HFFc6 (cell line): Measurements from ENCODE around the gene SLC25A52. TPM values are rescaled to one million over a fixed set of nuclear protein-coding genes. Genes with fewer than 3 reads are reported as not detected.

Experiments used
- DNase-seq: peaks from one replicate; pipeline ENCODE4 v3.0.0-alpha.2; 2018
- H3K27ac Mint-ChIP-seq: 2 replicates; pipeline ENCODE4 v1.8.0; 2020; ENCODE audit warnings: mild to moderate bottlenecking, mixed read lengths
- H3K27me3 Mint-ChIP-seq: 2 replicates; pipeline ENCODE4 v1.8.0; 2021; ENCODE audit warnings: mild to moderate bottlenecking, moderate library complexity, mixed read lengths; ENCODE audit not compliant: insufficient read depth
- H3K36me3 Mint-ChIP-seq: 2 replicates; pipeline ENCODE4 v1.8.0; 2021; ENCODE audit warnings: low read depth, mixed read lengths
- H3K4me1 Mint-ChIP-seq: 2 replicates; pipeline ENCODE4 v1.8.0; 2020; ENCODE audit warnings: low read depth, mixed read lengths
- H3K4me3 Mint-ChIP-seq: 2 replicates; pipeline ENCODE4 v1.8.0; 2020; ENCODE audit warnings: mild to moderate bottlenecking, moderate library complexity, mixed read lengths
- H3K9me3 Mint-ChIP-seq: 2 replicates; pipeline ENCODE4 v1.8.0; 2020; ENCODE audit warnings: mild to moderate bottlenecking, mixed read lengths
- total RNA-seq, 6 experiments: library from RNA; stranded (reverse); fragmentation: NEBNext Ultra II Directional; extraction: Animal tissue kit (Norgen Biotek cat#: 25700); gene quantifications; 2 replicates in 1 of 6; 3 replicates in 5 of 6; pipeline ENCODE4 v1.2.3, GENCODE V29; 2021
- TF ChIP-seq, protein P1 (sequence below): fragments of 200-600 bp; sonication (generic); IDR thresholded peaks from 2 replicates; pipeline ENCODE4 v1.5.0; 2021; ENCODE audit warnings: antibody characterized with exemption, mild to moderate bottlenecking

The SLC25A52 gene
- total RNA-seq, 6 experiments from 2014 or later = not detected

DNA sequence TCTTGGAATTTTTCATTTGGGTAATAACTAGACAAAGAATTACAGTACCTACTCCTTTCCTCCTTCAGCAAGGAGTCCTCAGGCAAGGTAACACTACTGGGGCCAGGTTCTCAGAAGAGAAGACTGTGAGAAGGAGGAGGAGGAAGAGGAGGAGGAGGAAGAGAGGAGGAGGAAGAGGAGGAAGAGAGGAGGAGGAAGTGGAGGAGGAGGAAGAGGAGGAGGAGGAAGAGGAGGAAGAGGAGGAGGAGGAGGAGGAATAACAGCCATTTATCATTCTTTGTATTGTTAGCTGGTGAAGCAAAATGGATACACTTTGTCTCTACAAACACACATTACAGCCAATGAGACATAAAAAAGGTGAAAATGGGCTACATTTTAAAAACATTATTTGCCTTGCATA lies 32.9 kb upstream of the SLC25A52 start:
- no peaks in the 10 kb centered on the region for H3K9me3 Mint-ChIP-seq
- no peak for DNase-seq
- H3K27me3 Mint-ChIP-seq = peaks cover 3% of the 10 kb centered on the region; the same call in 1 of the 2 replicates
- no peaks in the 10 kb centered on the region for H3K4me1 Mint-ChIP-seq
- TF ChIP-seq, protein P1, sequence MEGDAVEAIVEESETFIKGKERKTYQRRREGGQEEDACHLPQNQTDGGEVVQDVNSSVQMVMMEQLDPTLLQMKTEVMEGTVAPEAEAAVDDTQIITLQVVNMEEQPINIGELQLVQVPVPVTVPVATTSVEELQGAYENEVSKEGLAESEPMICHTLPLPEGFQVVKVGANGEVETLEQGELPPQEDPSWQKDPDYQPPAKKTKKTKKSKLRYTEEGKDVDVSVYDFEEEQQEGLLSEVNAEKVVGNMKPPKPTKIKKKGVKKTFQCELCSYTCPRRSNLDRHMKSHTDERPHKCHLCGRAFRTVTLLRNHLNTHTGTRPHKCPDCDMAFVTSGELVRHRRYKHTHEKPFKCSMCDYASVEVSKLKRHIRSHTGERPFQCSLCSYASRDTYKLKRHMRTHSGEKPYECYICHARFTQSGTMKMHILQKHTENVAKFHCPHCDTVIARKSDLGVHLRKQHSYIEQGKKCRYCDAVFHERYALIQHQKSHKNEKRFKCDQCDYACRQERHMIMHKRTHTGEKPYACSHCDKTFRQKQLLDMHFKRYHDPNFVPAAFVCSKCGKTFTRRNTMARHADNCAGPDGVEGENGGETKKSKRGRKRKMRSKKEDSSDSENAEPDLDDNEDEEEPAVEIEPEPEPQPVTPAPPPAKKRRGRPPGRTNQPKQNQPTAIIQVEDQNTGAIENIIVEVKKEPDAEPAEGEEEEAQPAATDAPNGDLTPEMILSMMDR = no peak
- no peaks in the 10 kb centered on the region for H3K36me3 Mint-ChIP-seq
- no peak overlapping the region for H3K4me3 Mint-ChIP-seq
- H3K27ac Mint-ChIP-seq = no peak overlapping the region

DNA sequence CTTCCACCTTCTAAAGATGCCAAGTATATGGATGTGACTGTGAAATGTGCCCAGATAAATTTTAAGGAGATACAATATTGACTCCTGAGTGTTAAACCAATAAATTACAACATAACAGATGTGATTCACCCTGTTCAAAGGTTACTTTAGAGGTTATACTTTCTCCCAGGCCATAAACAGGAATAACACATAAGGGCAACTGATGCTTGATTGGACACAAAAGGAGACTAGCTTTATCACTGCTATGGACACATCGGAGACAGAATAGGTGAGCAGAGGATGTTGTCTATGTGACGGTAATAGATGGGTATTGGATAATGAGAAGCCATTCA lies 31.9 kb upstream of the SLC25A52 start:
- H3K27ac Mint-ChIP-seq = no peak overlapping the region
- no peak overlapping the region for H3K4me3 Mint-ChIP-seq
- TF ChIP-seq, protein P1 = no peak
- H3K27me3 Mint-ChIP-seq = peaks cover 3% of the 10 kb centered on the region; the same call in 1 of the 2 replicates
- no peaks in the 10 kb centered on the region for H3K4me1 Mint-ChIP-seq
- H3K36me3 Mint-ChIP-seq = no peaks in the 10 kb centered on the region
- DNase-seq = no peak
- no peaks in the 10 kb centered on the region for H3K9me3 Mint-ChIP-seq

DNA sequence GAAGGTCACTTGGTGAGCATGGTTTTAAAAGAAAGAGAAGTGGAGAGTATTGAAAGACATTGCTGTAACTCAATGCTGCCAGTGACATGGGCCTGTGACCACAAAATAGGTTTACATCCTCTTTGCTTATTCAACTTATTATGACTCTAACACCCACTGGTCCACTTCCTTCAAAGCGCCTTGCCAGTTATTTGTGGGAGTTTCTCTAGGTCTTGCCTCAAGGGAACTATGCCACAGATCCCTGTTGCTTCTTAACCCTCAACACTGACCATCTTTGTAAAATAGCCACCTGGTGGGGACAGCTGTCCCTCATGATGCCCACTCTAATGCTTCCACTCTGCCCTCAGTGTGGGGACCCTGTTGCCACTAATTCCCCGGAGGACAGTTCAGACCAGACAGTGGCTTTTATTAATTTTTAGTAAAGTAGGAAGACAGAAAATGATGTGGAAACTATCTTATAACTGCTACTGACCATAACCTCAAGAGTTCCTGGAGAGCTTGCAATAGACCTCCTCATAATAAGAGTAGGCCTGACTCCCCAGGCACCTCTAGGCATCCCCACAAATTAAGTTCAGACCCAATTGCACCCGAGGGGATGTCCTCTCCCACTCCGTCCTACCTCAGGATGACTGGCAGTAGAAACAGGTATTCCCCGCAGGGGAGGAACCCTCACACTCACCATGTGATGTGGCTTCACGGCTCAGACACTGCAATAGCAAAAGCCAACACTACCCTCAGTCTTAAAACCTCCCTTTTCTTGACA lies 31.3 kb upstream of the SLC25A52 start:
- DNase-seq = no peak
- peaks cover 5% of the 10 kb centered on the region for H3K27me3 Mint-ChIP-seq
- no peak overlapping the region for H3K27ac Mint-ChIP-seq
- H3K4me3 Mint-ChIP-seq = no peak overlapping the region
- H3K9me3 Mint-ChIP-seq = no peaks in the 10 kb centered on the region
- no peaks in the 10 kb centered on the region for H3K36me3 Mint-ChIP-seq
- H3K4me1 Mint-ChIP-seq = no peaks in the 10 kb centered on the region
- TF ChIP-seq, protein P1 = no peak

DNA sequence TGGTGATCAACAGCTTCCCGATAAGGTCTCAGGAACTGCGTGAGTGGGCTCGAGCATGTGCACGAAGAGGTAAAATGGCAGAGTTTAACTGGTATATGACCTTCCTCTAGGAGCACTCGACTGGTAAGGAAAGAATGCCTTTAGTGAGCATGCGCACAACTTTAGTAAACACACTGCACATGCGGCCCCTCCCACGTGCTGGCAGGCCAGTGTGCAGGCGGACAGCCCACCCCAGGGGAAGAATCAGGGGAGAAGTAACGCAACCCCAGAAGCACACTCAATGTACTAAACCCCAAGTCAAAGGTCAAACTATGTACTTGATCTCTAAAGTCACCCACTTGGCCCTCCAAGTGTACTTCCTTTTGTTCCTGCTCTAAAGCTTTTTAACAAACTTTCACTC lies 28.7 kb upstream of the SLC25A52 start:
- Mint-ChIP-seq H3K4me3 (no peak overlapping the region), H3K4me1 (no peaks in the 10 kb centered on the region), H3K36me3 (no peaks in the 10 kb centered on the region), H3K27me3 (peaks cover 2% of the 10 kb centered on the region), H3K9me3 (peaks cover 4% of the 10 kb centered on the region; the same call in 1 of the 2 replicates), H3K27ac (no peak overlapping the region)
- DNase-seq = no peak
- TF ChIP-seq, protein P1 = no peak

DNA sequence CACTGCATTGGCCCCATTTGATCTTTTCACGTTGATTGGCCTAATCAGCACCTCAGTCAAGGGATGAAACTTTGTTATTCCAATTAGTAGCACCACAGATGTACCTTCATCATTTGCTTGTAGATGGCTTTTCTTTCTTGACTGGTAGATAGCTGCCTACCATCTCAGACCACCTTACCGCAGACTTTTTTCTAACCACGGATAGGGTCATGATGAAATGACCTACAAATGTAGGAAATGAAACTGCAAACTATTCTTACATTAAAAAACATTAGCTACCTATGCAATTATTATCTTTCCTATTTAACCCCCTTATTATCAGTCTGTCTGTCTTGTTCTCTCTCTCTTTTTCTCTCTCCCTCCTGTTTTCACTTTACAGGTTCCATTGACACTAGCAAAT lies 22.4 kb upstream of the SLC25A52 start:
- Mint-ChIP-seq H3K36me3 (peaks cover 5% of the 10 kb centered on the region; the same call in 1 of the 2 replicates), H3K9me3 (peaks cover 9% of the 10 kb centered on the region), H3K4me1 (no peaks in the 10 kb centered on the region), H3K4me3 (no peak overlapping the region), H3K27me3 (peaks cover 2% of the 10 kb centered on the region; the same call in 1 of the 2 replicates), H3K27ac (no peak overlapping the region)
- DNase-seq = no peak
- TF ChIP-seq, protein P1 = no peak
